HG02943 (cell line): ENCODE data around the gene REELD1.

Source experiments
- ATAC-seq: cut with Tn5 transposase; IDR thresholded peaks from one replicate; pipeline ENCODE4 v1.9.1; 2021; ENCODE audit warnings: mild to moderate bottlenecking, low read depth, moderate library complexity; ENCODE audit not compliant: unreplicated experiment

The REELD1 gene

GRCh38 chr4:146214238-146214637 lies at the start of gene REELD1:
TSS of gene REELD1 (plus strand) at chr4:146214538. CDS start at chr4:146216953, 2,415 bp downstream.
- no peak for ATAC-seq

GRCh38 chr4:146165221-146165620 lies 49.1 kb upstream of the REELD1 start:
- ATAC-seq = no peak

- no peak for ATAC-seq
Observed at GRCh38 chr4:146165840-146166239, 48.5 kb upstream of the REELD1 start.

- ATAC-seq = no peak
Observed at GRCh38 chr4:146170149-146170548, 44.2 kb upstream of the REELD1 start.

DNA sequence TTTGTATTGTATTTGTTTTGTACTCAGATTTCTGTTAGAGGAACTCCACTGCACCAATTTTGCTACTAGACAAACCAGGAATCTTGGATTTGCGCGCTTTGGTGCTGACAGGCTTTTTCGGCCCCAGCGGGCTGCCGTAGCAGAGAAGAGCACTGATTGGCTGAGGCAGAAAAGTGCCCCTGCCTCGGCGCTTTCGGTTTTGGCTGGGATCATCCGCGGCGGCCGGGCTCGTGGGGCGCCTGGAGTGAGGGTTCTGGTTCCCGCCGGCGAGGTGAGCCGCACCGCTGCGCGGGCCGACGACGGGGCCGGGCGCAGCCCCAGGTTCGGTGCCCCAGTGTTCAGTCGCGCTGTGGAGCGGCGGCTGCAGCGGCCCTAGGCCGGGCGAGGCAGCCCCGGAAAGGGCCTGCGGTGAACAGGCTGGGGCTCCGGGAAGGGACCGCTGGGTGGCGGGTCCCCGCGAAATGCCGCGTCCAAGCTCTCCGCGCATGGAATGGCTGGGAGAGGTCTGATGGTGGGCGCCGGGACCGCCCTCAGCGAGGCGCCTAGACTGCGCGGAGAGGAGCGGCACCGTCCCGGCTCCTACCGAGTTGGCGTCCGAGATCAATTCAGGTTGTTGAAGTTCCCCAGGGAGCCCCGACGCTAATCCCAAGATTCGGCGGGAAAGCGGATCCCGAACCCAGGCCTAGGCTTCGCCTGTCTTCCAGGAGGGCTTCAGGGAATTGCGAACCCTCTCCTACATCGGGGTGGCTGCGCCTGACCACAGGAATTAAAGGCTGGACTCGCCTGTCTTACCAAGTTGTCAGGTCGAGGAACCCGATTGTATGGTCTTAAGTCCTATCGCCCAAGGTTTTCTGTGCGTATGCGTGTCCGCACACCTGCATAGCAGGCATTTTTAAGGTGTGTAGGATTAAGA lies 38.5 kb upstream of the REELD1 start, which contains the start of gene LSM6:
Gene LSM6 (plus strand): TSS at position 178 of the 913 bp plus-strand sequence. CDS start 7,204 bp downstream, outside the sequence.
- peak; percentile 92 for ATAC-seq

- no peak for ATAC-seq
Observed at GRCh38 chr4:146176891-146177290, 37.4 kb upstream of the REELD1 start.

DNA sequence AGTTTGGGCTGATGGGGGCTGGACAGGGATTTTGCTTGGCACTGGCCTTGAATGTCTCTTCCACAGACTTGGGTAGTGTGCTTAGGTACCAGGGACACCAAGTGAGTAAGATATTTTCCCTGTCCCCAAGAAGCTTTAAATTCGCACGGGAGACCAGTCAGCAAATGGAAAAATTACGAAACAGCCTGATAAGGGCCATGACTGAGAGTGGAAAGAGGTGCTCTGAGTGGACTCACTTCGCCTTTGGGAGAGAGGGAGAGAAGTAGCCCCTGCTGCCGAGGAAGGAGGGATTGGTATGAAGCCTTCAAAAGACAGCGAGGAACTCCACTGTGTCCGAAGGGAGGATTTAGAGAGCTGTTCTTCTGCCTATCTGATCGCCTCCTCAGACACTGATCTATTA lies 36.2 kb upstream of the REELD1 start:
- no peak for ATAC-seq

GRCh38 chr4:146179784-146180370 lies 34.5 kb upstream of the REELD1 start:
- no peak for ATAC-seq

DNA sequence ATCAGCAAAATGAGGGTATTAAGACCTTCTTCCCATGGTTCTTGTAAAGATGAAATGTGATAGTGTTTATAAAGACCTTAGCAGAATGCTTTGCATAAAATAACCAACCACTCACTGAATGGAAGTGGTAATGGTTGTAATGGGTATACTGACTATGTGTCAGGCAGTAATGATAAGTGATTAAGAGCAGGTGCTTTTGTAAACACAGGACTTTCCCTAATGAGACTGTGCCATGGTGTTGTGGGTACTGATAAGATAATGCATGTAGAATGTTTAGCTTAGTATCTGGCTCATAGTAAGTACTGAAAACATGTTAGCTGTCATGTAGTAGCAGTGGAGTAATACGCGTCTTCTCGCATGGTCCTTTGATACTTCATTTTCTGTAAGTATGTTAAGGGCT lies 31.9 kb upstream of the REELD1 start:
- ATAC-seq = no peak

- no peak for ATAC-seq
Observed at GRCh38 chr4:146183209-146183608, 31.1 kb upstream of the REELD1 start.

GRCh38 chr4:146186041-146186440 lies 28.3 kb upstream of the REELD1 start:
- ATAC-seq = no peak

DNA sequence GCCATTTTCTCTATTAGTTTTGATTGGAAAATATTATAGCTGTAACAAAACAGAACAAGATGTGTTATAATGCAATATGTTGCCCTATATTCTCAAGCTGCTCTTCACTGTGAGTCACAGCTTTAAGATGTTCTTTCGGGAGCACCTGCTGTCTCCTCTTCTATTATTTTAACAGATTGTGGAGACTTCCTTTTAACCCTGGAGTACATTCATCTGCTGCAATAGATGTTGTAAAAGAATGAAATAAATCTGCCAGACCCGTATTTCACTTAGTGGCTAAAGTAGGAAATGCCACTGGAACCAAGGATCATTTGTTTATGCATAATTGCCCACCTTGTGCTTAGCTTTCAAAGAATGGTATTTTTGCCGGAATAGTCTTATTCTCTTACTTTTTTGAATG lies 27.7 kb upstream of the REELD1 start:
- no peak for ATAC-seq

DNA sequence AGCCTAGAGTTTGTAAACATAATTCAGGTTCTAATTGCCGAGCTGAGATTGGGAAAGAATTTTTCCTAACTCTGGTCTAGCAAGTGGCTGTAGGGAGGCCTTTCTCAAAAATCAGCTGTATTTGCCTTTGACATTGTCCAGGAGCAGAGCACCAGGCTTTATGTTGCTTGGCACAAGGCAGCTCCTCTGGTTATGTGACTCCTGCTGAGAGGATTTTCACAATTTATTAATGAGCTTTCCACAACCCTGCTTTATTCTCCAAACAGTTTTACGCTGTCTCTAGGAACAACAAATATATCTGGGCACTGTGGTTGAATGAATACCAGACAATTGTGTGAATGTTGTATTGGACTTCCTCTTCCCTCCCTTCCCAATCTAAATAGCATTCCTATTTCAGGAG lies 23.9 kb upstream of the REELD1 start:
- no peak for ATAC-seq

GRCh38 chr4:146191766-146192458 lies 22.4 kb upstream of the REELD1 start:
- ATAC-seq = no peak

GRCh38 chr4:146193628-146194027 lies 20.7 kb upstream of the REELD1 start:
- ATAC-seq = no peak

DNA sequence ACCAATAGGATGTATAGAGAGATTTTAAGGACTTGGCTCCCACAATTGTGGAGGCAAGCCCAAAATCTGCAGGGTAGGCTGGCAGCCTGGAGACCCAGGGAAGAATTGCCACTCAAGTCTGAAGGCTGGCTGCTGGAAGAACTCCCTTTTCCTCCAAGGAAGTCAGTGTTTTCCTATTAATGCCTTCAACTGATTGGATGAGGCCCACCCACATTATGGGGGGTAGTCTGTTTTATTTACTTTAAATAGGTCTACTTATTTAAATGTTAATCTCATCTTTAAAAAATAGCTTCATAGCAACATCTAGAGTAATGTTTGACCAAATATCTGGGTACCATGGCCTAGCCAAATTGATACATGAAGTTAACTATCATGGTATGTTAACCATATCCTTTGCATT lies 20.1 kb upstream of the REELD1 start:
- no peak for ATAC-seq

- no peak for ATAC-seq
Observed at GRCh38 chr4:146202665-146203064, 11.7 kb upstream of the REELD1 start.

DNA sequence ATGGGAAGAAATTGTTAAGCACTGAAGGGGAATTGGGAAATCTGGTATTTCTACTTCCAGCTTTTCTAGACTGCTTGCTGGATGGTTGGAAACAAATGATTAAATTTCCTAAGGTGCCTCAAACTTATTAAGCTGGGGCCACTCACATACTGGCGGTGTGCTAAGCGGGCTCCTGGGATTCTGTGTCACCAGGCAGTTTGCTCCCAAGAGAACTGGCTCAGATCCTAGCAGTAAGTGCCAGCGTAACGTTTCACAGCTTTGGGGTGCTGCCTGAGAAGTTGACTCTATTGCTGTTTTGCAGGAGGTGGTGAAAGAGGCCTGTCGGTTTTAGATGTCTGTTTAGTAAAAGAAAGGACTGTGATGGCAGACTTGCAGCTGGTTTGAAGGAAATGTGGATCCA lies 6.9 kb upstream of the REELD1 start:
- no peak for ATAC-seq

- ATAC-seq = no peak
Observed at GRCh38 chr4:146210890-146211289, 3.4 kb upstream of the REELD1 start.

DNA sequence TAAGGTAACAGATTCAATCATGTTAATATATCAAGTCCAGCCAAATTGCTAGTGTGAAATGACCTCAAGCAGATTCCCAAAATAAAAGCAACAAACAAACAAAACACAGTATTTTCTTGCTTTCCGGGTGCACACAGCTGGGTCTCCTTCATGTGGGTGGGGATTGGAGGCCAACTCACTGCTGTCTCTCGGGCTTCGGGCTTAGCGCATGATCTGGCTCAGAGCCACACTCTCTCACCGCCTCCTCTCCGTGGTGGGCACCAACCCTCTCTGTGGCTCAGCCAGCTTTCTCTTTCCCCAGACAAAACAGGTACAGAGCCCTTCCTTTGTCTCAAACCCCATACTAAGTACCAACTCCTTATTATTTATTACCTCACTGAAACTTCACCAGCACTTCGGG lies 2.9 kb upstream of the REELD1 start:
- no peak for ATAC-seq

DNA sequence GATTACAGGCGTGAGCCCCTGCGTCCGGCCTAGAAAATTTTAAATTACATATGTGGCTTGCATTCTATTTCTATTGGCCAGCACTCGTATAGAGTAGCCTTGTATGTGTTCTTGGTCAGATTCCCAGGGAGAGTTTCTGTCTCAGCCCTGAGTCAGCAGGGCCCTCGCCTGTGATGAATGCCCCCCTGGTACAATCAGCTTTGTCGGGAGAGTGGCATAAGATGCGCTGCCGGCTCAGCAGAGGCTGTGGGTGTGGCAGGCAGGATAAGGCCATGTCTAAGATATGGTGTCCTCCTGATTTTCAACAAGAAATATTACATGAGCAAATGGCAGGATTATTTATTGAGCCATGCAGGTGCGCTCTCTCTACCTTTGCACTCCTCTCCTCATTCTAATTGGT lies 1.6 kb upstream of the REELD1 start:
- ATAC-seq = no peak
